NAMALWA (cell line): ENCODE measurements around the gene ADARB2.
"Not testable (repeated sequence)": the region's sequence is repeated elsewhere in the genome, so short reads cannot be mapped to it uniquely, and the experiment has no call there.

Experiments used
- DNase-seq: peaks from one replicate; pipeline ENCODE4 v3.0.0-alpha.2; 2015; ENCODE audit warnings: low spot score

ADARB2 gene

DNA sequence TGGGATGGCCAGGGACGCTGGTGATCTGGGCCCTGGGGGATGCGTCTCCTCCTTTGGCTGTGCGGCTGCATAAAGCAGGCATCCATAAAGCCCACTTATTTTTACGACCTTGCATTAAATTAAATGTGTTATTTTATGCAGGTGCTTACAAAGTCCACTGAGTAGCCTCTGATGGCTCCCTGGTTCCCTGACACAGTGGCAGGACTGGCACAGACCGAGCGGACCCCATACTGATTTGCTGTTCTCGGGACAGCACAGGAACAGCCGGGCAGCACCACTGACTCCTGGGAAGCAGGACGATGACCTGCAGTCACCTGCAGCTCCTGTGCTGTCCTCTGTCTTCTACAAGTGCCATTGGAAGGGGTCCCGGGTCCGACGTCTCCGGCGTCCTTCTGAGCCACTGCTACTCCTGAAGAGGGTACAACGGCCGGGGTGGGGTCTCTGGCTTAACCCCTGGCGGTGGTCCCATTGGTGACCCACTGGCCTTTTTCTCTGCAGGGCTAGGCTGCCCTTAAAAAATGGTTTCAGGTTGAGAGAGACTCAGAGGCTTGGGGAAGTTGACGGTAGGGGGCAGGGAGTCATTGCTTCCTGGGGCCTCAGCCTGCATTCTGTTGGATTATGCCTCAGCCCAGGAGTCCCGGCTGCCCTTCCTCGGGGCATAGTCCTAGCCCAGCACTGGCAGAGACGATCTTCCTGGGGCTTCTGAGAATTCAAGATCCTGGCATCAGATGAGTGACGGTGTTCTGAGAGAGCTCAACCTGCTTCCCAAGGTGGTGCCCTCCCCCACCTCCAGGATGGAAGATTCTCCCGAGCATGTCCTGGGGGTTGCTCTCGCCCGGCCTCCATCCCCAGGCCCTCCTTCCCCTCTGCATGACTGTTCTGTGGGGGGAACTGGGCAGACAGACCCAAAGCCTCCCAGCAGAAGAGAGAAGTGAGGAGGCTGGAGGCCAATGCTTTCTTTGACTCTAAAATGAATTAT is 330.1 kb downstream of the ADARB2 start:
- DNase-seq = no peak

DNA sequence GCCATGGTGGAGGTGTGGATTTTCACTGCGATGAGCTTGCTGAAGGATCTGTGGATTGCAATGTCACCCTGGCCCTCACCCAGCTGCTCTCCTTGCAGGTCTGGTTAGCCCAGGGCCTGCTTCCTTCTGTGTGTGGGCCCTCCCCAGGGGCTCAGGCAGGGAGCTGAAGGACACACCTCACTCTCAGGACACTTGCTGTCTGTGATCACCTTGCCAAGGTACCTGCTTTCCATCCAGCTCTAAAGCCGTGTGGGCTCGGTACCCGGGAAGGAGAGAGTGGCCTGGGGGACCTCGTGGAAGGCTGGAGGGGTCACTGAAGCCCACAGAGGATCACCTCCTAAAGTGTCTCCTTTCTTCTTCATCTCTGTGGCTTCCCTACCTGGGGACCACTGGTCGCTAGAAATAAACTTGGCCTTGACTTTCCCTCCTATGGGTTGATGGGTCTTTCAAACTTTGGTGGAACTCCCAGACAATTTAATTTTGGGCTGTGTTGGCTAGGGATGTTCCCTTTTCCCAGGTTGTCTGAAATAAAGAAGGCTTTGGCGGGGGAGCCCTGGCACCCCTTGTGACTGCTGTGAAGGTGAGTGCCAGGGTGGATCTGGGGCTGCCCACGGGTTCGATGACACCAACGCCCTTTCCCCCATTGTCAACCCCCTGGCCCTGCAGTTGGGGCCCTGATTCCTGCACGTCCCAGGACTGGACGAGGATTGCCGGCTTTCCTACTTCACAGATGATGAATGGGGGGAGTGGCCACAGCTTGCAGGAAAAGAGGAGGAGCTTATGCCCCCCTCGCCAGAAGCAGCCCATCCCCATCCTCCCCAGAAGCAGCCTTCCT is 331.0 kb downstream of the ADARB2 start:
- DNase-seq = no peak

DNA sequence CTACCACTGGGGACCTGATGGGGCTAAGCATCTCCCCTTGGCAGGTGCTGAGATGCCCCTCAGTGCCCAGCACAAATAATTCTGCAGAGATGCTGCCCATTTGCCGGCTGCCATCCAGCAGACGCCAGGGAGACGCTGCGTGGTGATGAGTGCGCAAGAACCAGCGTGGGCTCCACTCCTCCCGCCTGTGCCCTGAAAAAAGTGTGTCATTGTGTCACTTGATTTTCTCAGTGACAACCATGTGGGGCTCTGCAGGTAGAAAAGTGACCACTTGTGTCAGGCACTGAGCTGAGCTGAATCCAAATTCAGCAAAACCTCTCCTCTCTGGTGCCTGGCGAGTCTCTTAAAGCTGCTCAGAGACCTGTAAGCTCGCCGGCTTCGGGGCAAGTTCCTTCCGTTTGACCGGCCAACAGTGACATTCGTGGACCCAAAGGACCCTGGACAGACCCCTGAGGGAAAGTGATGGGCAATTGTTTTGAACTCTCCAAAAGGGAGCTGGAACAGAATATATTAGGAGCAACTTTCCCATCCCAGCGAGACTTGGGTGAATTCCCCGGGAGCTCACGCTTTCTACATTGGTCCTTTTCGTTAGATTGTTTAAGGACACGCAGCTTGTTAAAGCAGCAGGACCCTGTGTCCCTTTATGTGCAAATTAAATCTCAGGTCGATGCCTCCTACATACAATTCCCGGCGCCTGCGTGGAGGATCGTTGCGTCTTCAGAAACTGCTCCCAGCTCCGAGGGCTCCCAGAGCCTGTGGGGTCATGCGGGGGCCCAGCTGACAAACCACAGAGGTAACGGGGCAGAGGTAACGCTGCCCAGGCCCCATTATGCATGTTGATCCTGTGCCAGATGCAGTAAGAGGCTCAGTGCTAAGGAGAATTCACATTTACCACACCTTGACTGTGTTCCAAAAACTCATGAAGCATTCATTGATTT is 332.7 kb downstream of the ADARB2 start:
- DNase-seq = no peak

DNA sequence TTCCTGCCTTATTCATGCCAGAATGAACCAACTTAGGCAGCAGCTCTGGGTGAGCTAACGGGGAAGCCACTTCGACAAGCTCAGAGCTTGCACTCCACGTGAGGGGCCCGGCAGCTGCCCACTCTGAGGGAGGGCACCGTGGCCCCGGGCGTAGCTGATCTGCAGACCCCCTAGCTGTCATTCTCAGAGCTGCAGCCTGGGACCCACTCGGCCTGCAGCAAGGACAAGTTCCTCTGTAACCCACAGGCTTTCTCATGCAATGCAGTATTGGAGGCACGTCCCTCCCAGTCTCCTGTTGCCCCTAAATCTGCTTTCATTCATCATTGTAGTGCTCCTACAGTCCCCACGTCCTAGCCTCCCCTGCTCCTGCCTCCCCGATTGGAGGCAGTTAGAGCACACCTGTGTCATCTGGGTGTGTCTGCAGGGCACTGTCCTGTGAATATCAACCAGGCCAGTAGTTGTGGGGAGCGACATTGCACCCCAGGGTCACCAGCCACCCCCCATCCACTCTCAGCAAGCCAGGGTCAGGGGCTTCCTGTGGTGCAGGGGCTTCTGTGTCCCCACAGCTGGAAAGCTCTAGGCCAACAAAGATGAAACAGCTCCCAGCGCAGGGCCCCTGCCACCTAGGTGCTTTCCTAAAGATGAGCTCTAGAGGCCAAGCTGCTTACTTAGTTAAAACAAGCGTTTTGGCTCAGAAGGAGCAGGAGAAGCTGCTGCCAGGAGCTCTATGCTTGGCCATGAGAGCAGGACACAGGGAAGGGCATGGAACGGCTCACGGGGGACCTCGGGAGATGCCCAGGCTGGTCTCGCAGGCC is 333.6 kb downstream of the ADARB2 start:
- DNase-seq = peak; percentile 13

DNA sequence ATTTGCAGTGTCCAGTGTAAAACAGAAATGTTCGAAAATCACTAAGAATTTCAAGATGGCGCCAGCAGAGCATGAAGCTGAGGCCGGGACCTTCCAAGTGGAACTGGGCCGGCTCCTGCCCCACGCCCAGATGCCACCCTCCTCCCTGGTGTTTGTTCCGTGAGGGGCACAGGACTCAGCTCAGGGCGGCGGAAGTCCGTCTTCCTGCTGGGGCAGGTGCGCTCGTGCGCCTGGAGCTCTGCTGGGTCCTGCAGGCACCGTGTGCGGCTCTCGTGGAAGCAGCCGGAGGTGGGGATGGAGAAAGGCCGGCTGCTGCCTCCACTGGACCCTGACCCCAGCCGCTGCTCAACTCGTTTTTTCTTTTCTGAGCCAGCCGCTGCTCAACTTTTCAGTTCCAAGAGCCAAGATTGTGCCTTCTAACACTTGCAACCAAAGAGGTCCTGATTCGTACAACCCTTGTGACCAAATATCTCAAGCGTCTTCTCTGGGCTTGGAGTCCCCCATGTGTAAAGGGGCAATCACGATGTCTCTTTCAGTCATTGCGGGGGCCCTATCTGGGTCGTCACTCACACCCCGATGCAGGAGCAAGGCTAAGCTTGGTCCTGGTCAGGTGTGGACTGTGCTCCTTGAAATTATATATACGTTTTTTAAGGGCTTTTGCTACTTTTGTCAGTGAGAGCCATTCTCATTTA is 334.4 kb downstream of the ADARB2 start:
- no peak for DNase-seq

DNA sequence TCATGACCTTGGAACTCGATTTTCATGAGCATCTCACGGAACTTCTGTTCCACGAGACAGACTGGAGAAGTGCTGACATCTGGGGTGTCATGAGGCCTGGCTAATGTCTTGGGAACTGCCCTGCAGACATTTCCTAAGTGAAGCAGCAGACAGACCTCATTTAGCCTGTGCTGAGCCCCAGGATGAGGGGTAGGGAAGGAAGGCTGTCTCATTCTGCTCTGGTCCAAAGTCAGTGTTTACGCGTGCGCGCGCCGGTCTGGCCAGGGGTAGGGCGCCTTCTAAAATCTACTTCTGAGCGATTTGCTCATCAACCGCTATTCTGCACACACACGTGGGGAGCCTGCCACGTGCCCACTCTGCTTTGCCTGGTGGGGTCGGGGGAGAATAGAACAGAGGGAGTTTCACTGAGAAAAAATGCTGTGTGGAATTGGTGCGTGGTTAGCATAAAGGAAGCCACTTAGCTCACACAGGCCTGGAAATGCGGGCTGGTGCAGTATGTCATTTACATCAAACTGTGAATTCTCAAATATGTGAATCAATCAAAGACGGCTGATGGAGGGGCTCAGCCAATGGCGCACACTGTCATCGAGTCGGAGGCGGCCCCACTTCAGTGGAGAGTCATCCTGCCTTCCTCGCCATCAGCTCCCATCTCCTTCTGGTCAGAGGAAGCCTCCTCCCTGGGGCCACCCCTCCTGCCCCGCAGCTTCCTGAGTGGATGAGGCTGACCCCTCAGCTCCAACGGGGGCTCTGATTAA is 335.1 kb downstream of the ADARB2 start:
- no peak for DNase-seq

DNA sequence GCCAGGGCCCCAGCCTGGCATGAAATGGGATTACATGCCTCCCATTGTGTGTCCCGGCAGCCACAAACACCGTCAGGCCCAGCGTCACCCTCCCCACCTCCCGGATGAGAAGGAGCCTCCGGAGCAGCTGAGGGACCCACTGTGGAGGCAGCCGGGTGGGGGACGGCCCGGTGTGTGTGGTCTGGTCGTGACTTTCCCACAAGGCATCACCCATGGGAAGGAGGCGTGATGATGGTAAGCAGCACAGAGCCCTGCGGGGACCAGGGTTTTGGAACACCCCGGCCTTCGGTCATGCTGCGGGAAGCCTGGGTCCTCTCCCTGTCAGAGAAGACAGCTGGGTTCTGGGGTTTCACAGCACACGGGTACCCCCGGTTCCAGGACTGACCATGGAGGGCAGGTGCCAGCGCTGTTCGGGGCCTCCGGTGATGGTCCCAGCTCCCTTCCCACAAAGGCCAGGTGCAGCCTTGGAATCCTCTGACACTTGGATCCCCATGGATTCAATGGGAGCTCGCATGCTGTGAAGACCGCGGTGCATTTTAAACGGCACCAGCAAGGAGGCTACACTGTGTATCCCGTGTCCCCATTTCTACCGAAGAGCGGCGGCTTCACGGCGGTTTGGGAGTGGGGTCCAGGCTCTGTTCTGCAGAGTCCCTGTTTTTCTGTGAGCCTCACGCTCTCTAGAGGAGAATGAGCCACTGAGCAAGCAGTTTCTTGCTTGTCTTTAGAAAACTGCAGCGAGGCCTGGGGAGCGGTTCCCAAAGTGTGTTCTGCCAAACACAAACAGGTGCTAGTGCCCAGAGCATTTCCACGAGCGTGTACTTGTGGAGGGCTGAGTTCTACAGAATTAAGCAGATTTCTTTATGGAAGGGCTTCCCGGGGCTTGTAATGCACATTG is 336.0 kb downstream of the ADARB2 start:
- DNase-seq = no peak

DNA sequence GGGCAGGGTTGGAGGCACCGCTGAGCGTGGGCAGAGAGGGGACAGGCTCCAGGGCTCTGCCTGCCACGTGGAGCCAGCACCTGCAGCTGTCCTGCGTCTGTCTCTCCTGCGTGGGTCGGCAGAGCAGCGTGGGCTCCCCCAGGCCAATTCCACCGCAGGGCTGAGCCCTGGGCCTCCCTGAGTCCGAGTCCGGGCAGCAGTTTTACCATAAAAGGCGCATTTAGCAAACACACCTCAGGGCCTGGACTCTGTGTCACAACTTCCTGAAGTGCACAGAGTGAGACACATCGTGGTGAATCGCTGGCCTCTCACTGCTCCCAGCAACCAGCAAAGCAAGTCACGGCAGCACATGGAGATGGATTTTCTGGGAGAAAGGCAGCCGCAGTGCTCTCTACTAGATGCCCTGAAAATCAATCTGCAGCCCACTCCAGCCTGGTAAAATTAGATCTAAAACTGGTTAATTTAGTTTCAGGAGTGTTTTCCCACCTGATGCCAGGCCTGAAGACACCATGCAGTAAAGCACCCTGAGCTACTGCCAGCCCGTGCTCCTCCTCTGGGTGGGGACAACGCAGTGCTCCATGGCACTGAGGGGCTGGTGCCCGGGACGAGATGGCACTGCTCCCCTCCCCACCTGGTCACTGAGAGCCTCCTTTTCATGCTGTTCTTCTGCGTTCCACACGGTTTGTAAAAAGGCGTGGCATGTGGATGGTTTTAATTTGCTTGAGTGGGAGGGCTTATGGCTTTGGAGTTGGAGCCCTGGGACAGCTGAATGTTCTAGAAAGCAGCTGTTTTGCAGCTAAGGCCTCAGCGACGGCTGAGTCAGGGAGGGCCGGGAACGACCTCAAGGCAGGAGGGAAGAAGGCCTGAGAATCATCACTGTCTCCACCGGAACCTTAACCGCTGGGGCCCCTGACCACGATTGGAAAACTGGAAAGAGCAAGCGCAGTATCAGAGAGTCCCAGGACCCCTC is 336.9 kb downstream of the ADARB2 start:
- no peak for DNase-seq

DNA sequence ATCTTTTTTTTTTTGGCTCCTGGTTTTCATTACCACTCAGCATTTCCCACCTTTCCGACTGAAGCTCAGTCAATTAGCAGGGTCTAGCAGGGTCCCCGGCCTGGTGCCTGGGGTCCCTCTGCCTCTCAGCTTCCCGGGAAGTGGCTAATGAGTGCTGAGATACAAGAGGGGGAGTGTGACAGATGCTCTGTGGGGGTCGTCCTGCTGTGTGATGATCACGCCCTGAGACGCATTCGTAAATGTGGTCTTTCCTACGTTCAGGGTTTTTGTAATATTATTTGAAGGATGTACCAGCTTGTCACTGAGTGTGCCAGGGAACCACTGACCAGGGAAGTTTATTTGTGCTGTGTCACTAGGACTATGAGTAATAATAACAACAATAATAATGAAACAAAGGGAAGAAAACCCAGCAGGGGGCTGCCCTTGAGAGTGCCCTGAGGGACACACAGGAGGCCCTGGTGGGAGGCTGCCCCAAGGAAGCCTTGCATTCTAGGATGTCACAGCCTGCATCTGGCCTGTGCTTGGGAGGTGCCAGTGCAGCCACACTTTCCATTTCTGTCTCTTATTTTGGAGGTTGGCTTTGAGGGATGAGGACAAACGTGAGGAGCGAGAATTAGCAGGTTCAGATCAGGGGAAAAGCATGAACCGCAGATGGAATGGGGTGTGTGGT is 337.8 kb downstream of the ADARB2 start:
- no peak for DNase-seq

DNA sequence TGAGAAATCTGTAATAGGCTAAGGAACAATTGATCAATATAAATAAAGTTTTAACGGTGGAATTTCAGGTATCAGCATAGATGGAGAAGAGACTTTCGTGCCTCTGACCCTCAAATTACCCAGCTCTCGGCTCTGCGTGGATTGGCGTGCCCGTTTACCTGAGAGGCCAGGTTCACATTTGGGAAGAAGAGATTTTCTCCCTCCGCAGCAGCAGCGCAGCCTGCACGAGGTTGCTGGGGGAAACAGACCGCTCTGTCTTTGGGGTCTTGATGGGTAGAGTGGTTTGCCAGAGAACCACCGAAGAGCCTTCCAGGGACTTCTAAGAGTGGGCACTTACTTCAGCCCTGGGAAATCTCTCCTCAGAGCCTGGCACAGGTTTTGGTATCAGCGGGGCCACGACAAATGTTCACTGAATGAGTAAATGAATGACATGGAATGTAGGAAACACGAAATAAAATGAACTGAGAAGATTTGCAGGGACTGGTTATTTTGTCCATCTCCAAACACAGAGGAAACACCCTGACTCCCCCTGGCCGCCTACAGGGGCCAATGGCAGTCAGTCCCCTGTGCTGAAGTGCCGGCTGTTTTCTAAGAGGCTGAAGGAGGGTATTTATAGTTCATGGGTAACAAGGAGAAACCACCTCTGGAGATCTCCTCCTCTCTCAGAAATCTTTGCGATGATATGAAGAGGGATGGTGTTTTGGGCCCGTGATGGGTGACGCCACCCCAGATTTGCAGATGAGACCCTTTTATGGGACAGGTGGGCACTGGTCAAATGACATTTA is 338.5 kb downstream of the ADARB2 start:
- no peak for DNase-seq

DNA sequence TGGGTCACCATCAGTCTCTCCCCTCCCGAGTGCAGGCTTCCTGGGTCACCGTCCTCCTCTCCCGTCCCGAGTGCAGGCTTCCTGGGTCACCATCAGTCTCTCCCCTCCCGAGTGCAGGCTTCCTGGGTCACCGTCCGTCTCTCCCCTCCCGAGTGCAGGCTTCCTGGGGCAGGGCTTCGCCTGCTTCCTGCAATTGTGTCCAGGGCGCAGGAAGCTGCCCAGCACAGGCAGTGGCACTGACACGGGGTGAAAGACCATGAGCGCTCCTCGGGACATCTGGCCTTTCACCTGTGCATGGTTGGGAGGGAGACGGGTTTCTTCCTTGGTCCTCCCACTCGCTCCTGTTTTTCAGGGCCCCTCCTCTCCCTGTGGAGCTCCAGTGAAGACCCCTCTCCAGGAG is 339.2 kb downstream of the ADARB2 start:
- DNase-seq = not testable (repeated sequence)

DNA sequence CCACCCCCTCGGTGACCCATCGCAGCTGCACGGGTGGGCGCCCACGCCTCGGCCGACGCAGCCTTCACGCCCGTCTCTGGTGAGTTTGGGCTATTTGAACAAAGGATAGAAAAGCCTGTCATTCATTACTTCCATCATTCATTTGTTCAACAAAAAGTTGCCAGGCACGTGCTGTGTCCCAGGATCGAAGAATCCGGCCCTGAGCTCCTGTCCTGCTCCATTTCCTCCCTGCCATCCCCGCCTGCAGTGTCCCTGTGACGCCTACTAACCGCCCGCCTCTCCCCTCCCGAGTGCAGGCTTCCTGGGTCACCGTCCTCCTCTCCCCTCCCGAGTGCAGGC is 341.1 kb downstream of the ADARB2 start:
- DNase-seq = no peak

DNA sequence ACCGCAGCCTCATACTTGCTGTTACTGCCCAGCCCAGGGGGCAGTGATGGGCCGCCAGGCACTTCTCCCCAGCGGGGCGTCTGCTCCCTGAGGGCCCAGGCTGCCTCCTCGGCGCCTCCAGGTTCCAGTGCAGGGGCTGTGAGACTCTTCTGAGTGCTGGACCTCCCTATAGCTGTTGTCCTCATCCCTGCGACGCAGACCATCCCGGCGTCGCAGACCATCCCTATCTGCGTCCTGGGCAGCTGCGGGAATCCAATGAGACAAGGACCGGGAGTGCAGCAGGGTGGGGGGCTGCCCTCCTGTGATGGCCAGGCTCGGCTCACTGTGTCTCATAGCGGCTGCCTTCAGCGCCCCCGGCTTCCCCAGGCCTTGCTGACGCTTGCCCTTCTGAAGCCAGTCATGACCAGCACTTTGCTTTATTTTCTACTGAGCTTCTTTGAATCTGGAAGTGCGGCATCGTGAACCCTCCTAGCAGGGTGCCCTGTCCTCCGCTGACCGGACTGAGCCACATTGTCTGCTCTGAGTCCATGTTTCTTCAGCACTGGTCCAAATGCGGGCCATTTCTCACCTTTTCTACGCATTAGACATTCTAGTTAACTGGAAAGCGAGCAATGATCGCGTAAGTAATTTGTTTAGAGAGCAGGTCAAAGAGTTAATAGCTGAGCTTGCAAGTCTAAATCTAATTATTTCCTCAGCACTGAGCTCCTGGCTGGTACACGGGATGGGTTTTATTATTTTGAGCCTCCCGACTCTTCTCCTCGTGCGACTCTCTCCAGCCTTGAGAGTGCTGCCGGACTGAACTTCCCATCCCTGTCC is 341.6 kb downstream of the ADARB2 start:
- DNase-seq = no peak

DNA sequence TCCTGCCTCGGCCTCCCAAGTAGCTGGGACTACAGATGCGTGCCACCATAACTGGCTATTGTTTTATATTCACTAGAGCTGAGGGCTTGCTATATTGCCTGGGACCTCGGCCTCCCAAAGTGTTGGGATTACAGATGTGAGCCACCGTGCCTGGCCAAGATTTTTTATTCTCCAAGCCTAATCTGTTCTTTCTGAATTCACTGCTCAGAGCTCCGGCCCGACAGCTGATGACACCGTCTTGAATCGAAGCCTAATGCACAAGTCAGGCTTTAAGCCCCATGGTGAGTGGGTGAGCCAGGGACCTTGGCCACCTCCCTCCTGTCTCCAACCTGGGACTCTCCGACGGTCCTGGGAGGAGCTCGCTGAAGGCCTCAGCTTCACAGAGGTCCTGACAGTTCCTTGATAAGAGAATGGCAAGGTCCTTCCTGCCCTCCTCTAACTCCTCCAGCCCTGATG is 342.3 kb downstream of the ADARB2 start:
- no peak for DNase-seq
